ENCODE measurements around the gene FHOD1. TPM values are rescaled to one million over a fixed set of nuclear protein-coding genes. Genes with fewer than 3 reads are reported as not detected.

Gene FHOD1
- total and polyA plus RNA-seq, 2 donors (not counting 1 experiment from before 2014, with no cell fraction given) = 7.1 to 32.7 TPM

GRCh38 chr16:67206129-67206837, 41.0 kb downstream of the FHOD1 start:
- Histone ChIP-seq H3K4me1 (ENCODE audit: control insufficient read depth, extremely low read depth, insufficient read depth, low read length) (peaks cover 12% of the 10 kb centered on the region), H4K20me1 (ENCODE audit: control insufficient read depth, extremely low read depth, insufficient read depth, low read length) (no peaks in the 10 kb centered on the region), H3K27me3 (ENCODE audit: control insufficient read depth, insufficient read depth, low read length) (no peaks in the 10 kb centered on the region), H3K27ac (ENCODE audit: insufficient read depth, low read length) (no peak overlapping the region), H3K9me3 (ENCODE audit: control insufficient read depth, insufficient read depth, low read depth, low read length) (no peaks in the 10 kb centered on the region), H3K4me3 (replicated peaks in 1 of 4; ENCODE audit: control extremely low read depth in 1 of 4, insufficient read depth in 1 of 4, low read depth in 3 of 4, low read length in 4 of 4) (no peak overlapping the region), H2AFZ (ENCODE audit: low read length) (no peak overlapping the region), H3K79me2 (ENCODE audit: control insufficient read depth, insufficient read depth, low read length) (no peaks in the 10 kb centered on the region), H3K36me3 (ENCODE audit: control insufficient read depth, insufficient read depth, low read length) (peaks cover 20% of the 10 kb centered on the region), H3K4me2 (ENCODE audit: extremely low read depth, insufficient read depth, low read length) (no peak overlapping the region), H3K9ac (ENCODE audit: insufficient read depth, low read length) (no peak overlapping the region)
- DNase-seq (ENCODE audit: low read depth in 2 of 2) = no peak
- TF ChIP-seq CTCF (conservative IDR thresholded peaks at IDR 0.05 in 1 of 2, IDR thresholded peaks at IDR 0.05 in 1 of 2; ENCODE audit: low read depth in 1 of 2, low read length in 2 of 2) (no peak), EZH2 (IDR thresholded peaks at IDR 0.05; ENCODE audit: low read length, missing control alignments) (no peak)

- no peaks in the 10 kb centered on the region for H4K20me1 ChIP-seq (ENCODE audit: control insufficient read depth, extremely low read depth, insufficient read depth, low read length)
- no peak overlapping the region for H3K4me3 ChIP-seq (replicated peaks in 1 of 4; ENCODE audit: control extremely low read depth in 1 of 4, insufficient read depth in 1 of 4, low read depth in 3 of 4, low read length in 4 of 4)
- H3K27ac ChIP-seq (ENCODE audit: insufficient read depth, low read length) = no peak overlapping the region
- DNase-seq (ENCODE audit: low read depth in 2 of 2) = no peak
- TF ChIP-seq EZH2 (IDR thresholded peaks at IDR 0.05; ENCODE audit: low read length, missing control alignments) (no peak), CTCF (conservative IDR thresholded peaks at IDR 0.05 in 1 of 2, IDR thresholded peaks at IDR 0.05 in 1 of 2; ENCODE audit: low read depth in 1 of 2, low read length in 2 of 2) (no peak)
- no peak overlapping the region for H3K4me2 ChIP-seq (ENCODE audit: extremely low read depth, insufficient read depth, low read length)
- no peaks in the 10 kb centered on the region for H3K27me3 ChIP-seq (ENCODE audit: control insufficient read depth, insufficient read depth, low read length)
- no peak overlapping the region for H3K9ac ChIP-seq (ENCODE audit: insufficient read depth, low read length)
- no peak overlapping the region for H2AFZ ChIP-seq (ENCODE audit: low read length)
- no peaks in the 10 kb centered on the region for H3K9me3 ChIP-seq (ENCODE audit: control insufficient read depth, insufficient read depth, low read depth, low read length)
- H3K4me1 ChIP-seq (ENCODE audit: control insufficient read depth, extremely low read depth, insufficient read depth, low read length) = peaks cover 12% of the 10 kb centered on the region
- H3K36me3 ChIP-seq (ENCODE audit: control insufficient read depth, insufficient read depth, low read length) = peaks cover 30% of the 10 kb centered on the region
- no peaks in the 10 kb centered on the region for H3K79me2 ChIP-seq (ENCODE audit: control insufficient read depth, insufficient read depth, low read length)
Measured at GRCh38 chr16:67204076-67204475, 43.2 kb downstream of the FHOD1 start.

- no peaks in the 10 kb centered on the region for H3K9me3 ChIP-seq (ENCODE audit: control insufficient read depth, insufficient read depth, low read depth, low read length)
- DNase-seq (ENCODE audit: low read depth in 2 of 2) = no peak
- H3K9ac ChIP-seq (ENCODE audit: insufficient read depth, low read length) = no peak overlapping the region
- H3K4me2 ChIP-seq (ENCODE audit: extremely low read depth, insufficient read depth, low read length) = no peak overlapping the region
- no peak overlapping the region for H2AFZ ChIP-seq (ENCODE audit: low read length)
- no peaks in the 10 kb centered on the region for H3K79me2 ChIP-seq (ENCODE audit: control insufficient read depth, insufficient read depth, low read length)
- H3K4me1 ChIP-seq (ENCODE audit: control insufficient read depth, extremely low read depth, insufficient read depth, low read length) = peaks cover 9% of the 10 kb centered on the region
- H3K27ac ChIP-seq (ENCODE audit: insufficient read depth, low read length) = no peak overlapping the region
- no peak overlapping the region for H3K4me3 ChIP-seq (replicated peaks in 1 of 4; ENCODE audit: control extremely low read depth in 1 of 4, insufficient read depth in 1 of 4, low read depth in 3 of 4, low read length in 4 of 4)
- TF ChIP-seq CTCF (conservative IDR thresholded peaks at IDR 0.05 in 1 of 2, IDR thresholded peaks at IDR 0.05 in 1 of 2; ENCODE audit: low read depth in 1 of 2, low read length in 2 of 2) (no peak), EZH2 (IDR thresholded peaks at IDR 0.05; ENCODE audit: low read length, missing control alignments) (no peak)
- H3K36me3 ChIP-seq (ENCODE audit: control insufficient read depth, insufficient read depth, low read length) = peaks cover 33% of the 10 kb centered on the region
- H3K27me3 ChIP-seq (ENCODE audit: control insufficient read depth, insufficient read depth, low read length) = no peaks in the 10 kb centered on the region
- no peaks in the 10 kb centered on the region for H4K20me1 ChIP-seq (ENCODE audit: control insufficient read depth, extremely low read depth, insufficient read depth, low read length)
Measured at GRCh38 chr16:67202956-67203493, 44.3 kb downstream of the FHOD1 start.
